NCI-H1436 (cell line): ENCODE results near the gene MAN2A1.
"Not testable (repeated sequence)": the region's sequence is repeated elsewhere in the genome, so short reads cannot be mapped to it uniquely, and the experiment has no call there.

Experiments used
- DNase-seq: peaks from one replicate; lab custom pipeline; 2025; lab: John Stamatoyannopoulos, UW

Gene MAN2A1

DNA sequence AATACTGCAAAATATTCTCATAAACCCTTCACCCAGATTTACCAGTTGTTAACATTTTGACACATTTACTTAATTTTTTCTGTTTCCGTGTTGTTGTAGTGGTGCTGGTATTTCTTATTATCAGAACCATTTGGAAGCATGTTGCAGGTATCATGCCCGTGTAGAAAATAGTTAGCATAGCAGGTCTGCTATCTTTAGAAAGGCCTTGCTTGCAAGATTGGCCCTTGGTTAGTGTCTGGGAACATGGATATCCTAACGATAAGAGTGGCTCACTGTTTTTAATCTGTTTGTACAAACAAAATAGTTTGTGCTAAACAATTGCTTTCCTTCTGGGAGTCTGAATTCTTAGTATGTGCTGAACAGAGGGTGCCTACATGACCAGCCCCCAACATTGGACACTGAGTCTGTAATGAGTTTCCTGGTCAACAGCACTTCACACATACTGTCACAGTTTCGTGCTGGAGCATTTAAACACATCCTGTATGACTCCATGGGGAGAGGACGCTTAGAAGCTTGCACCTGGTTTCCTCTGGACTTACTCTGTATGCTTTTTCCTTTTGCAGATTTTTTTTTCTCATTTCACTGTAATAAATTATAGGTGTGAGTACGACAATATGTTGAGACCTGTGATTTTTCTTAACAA lies 66.9 kb downstream of the MAN2A1 start:
- DNase-seq, result no peak

DNA sequence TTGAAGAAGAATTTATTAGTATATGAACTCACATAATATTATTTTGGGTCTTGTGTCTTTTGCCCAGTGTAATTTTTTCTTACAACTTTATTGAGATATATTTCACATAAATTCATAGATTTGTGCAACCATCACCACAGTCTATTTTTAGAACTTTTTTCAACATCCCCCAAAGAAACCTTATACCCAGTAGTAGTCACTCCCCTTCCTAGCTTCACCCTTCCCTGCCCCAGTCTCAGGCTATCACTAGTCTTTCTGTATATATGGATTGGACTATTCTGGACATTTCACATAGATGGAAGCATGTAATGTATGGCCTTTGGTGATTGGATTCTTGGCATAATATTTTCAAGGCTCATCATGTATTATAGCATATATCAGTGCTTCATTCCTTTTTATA lies 67.8 kb downstream of the MAN2A1 start:
- no peak for DNase-seq

DNA sequence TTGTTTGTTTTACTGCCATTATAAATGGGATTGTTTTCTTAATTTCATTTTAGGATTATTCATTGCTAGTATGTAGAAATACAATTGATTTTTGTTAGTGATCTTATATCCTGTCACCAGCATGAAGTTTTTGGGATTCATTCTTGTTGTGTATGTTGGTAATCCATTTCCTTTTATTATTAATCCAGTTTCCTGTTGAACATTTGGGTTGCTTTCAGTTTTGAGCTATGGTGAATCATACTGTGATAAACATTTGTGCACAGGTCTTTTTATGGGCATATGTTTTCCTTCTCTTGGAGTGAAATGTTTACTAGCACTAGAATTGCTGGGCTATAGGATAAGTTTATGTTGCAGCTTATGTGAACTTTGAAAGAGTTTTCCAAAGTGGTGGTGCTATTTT lies 69.6 kb downstream of the MAN2A1 start:
- DNase-seq, result no peak

DNA sequence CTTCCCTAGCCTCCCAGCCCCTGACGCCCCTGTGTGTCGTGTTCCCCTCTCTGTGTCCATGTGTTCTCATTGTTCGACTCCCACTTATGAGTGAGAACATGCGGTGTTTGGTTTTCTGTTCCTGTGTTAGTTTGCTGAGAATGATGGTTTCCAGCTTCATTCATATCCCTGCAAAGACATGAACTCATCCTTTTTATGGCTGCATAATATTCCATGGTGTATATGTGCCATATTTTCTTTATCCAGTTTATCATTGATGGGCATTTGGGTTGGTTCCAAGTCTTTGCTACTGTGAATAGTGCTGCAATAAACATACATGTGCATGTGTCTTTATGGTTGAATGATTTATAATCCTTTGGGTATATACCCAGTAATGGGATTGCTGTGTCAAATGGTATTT lies 70.4 kb downstream of the MAN2A1 start:
- not testable (repeated sequence) for DNase-seq

DNA sequence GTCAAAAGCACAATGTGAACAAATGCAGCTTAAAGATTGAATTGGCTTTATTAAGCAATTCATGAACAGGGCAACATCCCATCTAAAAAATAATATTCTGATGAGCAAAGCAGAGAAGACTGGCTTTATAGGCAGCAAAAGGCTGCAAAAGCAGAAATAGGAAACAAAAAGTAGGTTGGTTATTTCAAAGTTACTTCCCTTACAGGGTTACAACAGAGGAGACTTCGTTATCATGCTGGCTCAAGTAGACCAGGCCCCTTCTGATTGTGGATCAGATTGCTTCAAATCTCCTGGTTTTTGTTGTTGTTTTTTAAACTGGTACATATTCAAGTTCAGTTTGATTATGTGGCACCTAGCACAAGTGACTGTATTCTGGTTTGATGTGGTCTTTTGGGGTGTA lies 73.1 kb downstream of the MAN2A1 start:
- DNase-seq, result no peak

DNA sequence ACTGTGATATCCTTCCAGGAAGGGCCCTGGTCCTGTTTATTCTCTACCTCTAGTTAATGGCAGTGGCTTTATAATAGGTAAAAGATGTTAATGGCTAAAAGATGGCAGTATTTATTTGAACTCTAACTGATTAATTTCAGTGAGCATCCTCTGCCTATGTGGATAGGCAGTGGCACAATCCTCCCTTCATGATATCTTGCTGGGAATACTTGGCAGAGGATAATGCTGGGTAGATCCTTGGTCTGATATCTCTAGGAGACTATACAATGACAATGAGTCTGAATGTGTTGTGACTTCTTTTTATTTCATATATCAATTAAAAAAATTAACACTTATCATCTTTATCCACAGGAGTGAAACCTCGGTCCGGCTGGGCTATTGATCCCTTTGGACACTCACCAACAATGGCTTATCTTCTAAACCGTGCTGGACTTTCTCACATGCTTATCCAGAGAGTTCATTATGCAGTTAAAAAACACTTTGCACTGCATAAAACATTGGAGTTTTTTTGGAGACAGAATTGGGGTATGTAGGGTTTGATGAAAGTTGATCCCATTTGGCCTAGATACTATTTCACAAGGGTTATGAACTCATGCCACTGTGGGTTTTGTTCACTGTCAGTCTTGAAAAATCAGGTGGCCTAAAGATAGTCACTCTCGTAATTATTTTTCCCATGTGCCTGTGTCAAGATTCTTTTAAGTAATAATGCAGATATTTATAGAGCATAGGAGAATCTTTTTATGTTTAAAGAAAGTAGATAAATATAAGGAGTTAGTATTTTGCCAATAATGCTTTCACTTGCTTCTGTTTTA lies 77.7 kb downstream of the MAN2A1 start:
- DNase-seq, result no peak

DNA sequence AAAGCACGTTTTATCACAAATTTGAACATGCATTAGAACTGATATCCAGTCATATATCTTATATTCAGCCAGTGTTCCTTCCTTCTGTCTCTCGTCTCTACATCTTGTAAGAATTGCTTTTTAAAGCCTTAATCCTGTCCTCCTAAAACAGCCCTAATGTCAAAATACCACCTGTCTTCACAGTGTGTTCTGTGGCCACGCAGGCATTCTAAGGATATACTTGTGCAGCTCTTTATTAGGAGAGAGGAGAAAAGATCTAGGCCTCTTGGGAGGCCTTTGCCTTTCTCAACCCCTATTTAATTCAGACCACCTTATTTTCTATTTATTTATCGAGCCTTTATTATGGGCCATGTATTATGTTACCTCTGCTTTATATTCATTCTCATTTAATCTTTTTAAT lies 78.3 kb downstream of the MAN2A1 start:
- DNase-seq, result no peak

DNA sequence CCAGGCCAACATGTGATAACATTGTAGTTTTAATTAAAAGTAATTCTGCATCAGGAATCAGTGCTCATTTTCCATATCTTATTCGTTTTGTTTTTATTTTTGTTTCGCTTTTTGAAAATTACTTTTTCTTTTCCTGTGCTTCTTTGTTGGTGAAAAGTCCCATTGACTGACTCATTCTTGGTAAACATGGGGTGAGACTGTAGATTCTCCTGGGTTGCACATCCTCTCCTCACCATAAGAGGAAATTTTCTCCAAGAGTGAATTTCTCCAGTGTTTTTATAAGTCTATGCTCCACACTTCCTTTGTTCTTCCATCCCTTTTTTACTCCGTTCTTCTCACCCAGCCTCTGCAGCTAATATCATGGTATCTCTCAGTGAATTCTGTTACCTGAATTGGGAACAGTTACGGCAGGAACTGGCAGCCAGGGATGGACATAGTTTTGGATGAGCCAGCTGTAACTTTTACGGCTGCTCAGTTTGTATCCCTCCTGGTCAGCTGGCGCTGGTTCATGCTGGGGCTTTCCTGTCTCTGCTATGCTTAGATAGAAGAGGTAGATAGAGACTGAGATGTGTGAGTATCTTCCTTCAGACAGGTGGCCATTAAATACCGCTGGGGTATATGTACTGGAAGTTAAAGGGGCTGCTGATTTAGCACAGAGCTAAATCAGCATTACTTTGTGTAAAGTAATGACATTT lies 80.0 kb downstream of the MAN2A1 start:
- no peak for DNase-seq

DNA sequence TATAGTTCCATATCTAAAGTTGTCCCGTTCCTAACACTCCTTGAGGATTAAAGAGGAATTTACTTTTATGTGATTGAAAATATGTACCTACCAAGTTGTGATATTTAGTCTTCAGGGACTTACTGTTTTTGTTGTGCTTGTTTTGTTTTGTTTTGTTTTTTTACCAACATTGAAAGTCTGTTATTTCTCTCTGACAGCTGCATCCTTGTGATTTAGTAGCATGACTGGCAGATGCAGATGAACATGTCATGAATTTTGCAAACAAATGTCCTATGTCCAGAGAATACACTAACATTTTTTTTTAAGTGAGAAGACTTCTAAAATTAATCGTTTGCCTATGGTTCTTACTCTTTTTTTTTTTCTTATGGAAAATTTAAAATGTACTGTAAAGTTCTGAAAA lies 85.4 kb downstream of the MAN2A1 start:
- DNase-seq, result no peak

DNA sequence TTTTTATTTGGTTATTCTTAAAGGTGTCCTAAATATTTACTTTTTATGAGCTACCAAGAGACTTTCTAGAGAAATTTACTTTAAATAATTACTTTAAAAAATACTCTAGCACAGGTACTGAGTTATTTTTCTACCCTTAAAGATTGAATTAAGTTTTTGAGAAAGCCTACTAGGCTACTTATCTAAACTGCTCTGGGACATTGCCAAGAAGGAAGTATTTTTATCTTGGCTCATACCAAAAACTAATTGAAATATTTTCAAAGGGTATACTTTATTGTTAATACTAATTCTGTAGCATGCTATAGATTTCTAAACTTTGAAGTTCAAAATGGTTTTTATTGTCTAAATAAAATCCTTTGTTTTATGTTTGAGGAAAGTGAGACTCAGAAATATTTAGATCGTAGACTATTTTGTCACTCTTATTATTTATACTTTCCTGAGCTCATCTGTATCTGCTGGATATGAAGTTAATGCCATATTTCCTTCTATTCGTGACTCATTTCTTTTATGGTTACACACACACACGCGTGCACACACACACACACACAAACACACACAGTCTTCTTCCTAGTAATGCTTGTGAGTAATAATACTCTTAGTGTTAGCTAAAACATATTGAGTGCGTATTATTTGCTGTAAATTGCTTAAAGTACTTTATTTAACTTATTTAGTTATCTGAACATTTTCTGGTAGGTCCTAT lies 89.5 kb downstream of the MAN2A1 start:
- no peak for DNase-seq

DNA sequence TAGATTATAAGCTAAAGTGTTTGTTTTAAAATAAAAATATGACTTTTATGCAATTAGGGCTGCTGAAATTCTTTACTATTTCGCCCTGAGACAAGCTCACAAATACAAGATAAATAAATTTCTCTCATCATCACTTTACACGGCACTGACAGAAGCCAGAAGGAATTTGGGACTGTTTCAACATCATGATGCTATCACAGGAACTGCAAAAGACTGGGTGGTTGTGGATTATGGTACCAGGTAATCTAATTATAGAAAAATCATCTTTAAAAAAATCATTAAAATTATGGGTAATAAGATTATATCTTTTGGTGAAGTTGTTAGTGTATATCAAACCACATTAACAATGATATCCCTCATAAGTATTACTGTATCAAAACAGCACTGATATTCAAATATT lies 95.0 kb downstream of the MAN2A1 start:
- no peak for DNase-seq

DNA sequence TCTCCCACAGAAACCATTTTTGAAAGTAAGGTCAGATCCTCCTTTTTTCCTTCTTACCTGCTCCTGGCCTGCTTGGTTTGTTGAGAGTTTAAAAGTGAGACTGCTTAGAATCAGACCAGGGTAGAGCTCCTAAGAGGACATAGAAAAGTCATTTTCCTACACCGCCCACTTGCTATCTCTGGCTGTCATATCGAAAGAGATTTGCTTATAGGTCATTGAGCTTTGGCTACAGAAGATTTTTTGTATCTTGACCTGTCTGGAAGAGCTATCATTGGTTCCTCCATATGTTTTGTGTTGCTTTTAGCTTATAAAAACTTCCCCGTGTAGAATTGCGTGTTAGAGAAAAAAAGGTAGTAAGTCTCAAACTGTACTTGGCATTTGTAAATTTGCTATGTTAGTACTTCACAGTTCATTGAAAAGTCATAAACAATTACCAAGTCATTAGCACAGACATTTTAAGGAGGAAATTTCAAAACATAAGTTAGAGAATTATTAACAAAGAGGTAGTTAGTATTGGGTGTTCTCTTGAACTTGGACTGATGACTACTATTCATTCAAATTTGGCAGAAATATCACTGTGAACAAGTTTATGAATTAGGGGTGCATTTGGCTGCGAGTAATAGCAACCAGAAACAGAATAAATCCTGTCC lies 96.6 kb downstream of the MAN2A1 start:
- no peak for DNase-seq

DNA sequence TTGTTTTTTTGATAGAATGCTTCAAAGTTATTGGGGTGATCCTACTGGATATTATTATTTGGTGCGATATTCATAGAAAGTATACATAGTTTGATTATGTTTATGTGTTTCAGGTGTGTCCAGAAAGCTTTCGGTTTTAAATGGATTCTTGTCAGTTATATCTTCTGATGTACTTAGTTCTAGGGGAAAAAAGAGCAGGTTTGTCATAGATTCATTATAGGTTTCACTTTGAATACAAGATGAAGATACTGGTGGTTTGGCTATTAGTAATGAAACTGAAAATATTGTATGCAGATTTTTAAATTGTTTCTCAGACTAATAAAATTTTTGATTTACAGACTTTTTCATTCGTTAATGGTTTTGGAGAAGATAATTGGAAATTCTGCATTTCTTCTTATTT lies 98.9 kb downstream of the MAN2A1 start:
- DNase-seq, result no peak

DNA sequence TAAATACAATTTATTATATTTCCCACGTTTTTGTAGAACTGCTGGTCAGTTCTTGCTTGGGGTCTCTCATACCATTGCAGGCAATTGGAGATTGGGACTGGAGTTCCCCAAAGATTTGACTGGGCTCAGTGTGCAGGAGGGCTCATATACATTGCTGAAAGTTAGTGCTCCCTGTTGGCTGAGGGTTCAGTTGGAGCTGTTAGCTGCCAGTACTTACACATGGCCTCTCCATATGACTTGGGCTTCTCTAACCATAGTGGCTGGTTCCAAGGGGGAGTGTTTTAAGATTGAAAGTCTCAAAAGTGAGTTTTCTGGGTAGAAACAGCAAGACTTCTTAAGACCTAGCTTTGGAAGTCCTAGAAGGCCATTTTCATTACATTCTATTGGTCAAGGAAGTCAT lies 102.9 kb downstream of the MAN2A1 start:
- no peak for DNase-seq

DNA sequence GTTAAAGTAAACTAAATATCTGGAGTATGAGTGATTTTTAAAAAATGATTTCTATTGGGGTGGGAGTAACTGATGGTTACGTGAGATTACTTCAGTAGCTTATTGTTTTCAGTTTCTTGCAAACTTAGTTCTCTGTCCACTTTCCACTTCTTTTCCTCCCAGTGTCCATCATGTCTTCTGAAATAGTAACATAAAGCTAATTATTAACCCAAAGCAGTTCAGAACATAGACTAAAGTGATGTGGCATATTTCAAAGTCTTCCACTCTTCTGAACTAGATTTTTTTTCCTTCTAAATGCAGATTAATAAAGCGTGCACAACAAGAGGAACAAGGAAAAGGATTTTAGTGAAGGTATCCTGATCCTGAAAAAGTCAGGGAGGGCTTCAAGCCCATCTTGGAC lies 114.1 kb downstream of the MAN2A1 start:
- DNase-seq, result no peak

DNA sequence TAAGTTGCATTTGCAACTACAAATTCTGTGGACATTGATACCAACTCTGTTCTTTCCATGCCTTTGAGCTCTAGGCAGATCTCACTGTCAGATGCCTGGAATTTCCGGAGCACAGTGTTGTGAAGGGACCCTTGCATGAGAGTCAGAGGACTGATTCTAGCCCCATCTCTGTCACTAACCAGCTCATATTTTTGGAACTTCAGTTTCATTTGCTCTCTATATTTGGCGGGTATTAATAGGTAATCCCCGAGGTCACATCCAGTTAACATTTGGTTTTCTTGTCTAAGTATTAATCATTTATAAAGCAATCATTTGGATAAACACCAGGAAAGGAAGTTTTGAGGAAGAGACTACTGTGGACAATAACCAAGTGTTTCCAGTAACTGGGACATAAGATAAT lies 115.7 kb downstream of the MAN2A1 start:
- DNase-seq, result no peak

DNA sequence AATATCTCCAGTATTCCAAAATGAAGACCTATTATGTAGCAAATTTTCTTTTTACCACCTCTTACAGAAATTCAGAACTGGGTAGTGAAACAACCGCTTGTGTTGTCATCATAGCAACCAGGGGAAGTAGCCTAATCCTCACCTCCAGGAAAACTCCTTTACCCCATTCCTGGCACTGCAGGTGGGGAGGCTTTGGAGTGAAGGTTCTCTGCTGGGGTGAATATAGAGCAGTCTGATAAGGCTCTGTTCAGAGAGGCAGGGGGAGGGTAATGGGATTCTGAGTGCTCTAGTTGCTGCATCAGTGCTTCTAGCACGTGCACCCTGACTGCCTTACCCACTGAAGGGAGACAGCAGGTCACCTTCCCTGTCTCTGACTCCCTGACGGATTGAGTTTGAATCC lies 116.2 kb downstream of the MAN2A1 start:
- DNase-seq, result no peak

DNA sequence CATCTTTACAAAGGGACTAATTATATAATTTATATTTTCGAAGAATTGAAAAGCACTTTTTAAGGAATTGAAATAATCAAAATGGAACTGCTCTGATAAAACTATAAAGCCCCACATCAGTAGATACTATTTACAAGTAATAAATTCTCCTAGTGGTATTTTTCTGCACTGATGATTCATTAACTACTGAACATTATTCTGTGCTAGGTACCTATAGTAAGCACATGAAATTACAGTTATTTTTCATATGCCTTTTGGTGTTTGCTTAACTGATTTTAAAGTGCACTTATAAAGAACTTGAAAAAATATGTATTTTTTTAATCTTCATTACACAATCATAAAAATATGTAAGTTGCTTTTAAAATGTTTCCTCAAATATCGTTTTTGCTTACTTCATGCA lies 123.0 kb downstream of the MAN2A1 start:
- DNase-seq, result no peak

DNA sequence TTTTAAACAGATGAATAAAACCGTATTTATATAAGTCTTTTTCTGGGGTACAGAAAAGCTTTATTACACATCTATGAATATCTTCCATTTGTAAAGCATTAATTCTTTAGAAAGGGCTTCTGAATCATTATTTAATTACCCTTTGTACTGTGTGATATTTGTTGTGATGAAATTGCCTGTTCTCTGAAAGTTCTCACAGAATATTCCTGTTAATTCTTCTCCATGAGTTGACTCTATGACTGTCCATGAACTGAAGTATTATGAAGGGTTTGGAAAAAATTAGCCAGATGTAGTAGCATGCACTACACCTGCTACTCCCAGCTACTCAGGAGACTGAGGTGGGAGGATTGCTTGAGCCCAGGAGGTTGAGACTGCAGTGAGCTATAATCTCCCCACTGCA lies 127.0 kb downstream of the MAN2A1 start:
- DNase-seq, result no peak

DNA sequence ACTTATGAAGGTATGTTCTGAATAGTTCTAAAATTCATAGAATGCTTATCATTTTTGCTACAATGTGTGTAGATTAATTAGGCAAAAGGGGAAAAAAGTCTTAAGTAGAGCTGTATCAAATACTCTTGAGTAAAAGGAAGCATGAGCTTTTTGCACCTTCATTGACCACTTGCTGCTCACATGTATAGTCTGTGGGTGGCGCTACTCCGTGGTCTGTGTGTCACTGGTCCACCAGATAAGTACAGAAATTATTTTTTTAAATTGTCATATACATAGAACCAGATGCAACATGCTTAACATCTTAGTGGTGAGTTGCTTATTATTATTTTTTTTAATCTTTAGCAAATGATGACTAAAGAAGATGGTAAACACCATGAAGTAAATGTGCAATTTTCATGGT lies 130.2 kb downstream of the MAN2A1 start:
- DNase-seq, result no peak

DNA sequence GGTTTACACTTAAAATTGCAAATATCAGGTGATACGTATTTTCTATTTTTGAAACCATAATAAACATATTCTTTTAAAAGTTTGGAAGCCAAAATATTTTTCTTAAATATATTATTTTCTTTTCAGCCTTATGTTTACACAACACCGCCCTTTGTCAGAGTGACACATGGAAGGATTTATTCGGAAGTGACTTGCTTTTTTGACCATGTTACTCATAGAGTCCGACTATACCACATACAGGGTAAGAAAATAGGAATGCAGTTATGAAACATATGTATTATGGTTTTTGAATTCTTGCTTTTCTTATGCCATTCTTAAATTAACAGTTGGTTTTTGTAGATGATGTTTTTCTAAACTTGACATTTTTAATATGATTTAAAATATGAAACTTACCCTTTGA lies 133.9 kb downstream of the MAN2A1 start:
- DNase-seq, result no peak

DNA sequence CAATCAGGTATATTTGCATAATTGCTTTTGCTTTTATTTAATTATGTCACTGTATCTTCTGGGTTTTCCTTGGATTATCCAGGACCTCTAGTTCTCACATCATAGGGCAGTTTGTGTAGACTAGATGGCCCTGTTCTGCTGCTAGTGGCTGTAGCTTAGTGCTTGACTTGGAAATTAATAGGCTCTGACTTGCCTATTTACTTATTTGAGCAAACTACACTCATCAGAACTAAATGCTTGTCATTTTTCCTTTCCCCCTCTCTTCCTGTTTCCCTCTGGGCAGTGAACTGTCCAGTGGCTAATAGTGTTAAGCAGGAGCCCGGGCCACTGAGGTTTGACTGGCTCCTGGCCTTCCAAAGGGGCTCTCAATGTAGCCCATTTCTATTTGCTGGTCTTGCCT lies 135.7 kb downstream of the MAN2A1 start:
- no peak for DNase-seq
